ENCODE measurements around the gene MAP3K3.

- TF ChIP-seq POLR2A (IDR thresholded peaks at IDR 0.05; ENCODE audit: low read length) (no peak), GATA1 (IDR thresholded peaks at IDR 0.05; ENCODE audit: low read depth, low read length) (no peak)
Observed at GRCh38 chr17:63714550-63715277, 92.5 kb downstream of the MAP3K3 start.
